ENCODE data around the gene SMYD2.

DNA sequence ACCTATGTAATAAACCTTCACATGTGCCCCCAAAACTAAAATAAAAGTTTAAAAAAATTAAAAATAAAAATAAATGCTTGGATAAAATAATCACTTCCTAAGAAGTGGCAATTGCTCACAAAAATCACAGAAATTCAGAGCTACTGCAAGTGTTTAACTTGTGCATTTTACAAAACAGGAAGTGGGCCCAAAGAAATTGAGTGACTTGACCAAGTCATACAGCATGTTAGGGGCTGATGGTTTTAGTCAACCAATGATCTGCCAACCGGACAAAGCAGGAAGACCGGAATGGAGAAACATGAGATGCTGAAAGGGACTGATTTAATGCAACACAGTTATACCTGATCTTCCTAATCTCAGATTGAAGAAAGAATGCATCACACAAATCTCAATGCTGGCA, 96.5 kb downstream of the SMYD2 start:
- TF ChIP-seq POLR2AphosphoS5 (IDR thresholded peaks at IDR 0.05; ENCODE audit: low read depth, low read length) = no peak
- TF ChIP-seq POLR2A (IDR thresholded peaks at IDR 0.05; ENCODE audit: low read depth, low read length) = no peak
- no peak for TF ChIP-seq TAF1 (IDR thresholded peaks at IDR 0.05; ENCODE audit: borderline replicate concordance, low read depth, low read length)
